GM21447 (cell line): Measurements from ENCODE around the gene ACADM.
"Not testable (repeated sequence)": the region's sequence is repeated elsewhere in the genome, so short reads cannot be mapped to it uniquely, and the experiment has no call there.

Experiments used
- ATAC-seq: cut with Tn5 transposase; IDR thresholded peaks from one replicate; pipeline ENCODE4 v1.9.1; 2021; ENCODE audit not compliant: unreplicated experiment

ACADM gene

DNA sequence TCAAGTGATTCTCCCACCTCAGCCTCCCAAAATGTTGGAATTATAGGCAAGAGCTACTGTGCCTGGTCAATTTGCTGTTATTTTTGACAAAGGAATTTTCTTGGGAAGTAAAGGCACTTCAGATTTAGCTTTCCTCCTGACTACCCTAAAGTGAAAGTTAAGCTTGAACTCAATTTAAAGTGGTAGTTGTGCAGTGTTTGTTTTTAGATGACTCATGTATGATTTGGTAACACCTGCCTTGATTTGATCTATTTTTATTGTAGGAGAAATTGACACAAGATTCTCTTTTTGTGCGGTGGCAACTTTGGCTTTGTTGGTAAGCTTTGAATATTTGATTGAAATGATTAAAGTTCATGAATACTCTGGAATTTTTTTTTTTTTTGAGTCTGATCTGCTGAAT is 66.5 kb downstream of the ACADM start:
- ATAC-seq: no peak

DNA sequence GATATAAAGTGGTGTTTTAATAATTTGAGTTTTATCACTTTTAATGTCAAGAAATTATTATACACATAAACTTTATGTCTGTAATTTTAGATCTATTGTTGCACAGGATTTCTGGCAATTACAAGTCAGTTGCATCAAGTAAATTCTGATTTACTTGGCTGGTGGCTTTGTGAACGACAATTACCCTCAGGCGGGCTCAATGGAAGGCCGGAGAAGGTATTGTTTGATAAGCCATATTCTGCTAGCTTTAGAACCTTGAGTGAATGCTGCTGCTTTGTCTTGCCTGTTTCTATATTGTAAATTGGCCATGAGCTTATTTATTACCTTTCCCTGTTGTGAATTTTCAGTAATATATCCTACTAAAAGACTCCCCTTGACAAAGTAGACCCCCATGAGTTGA is 67.6 kb downstream of the ACADM start:
- no peak for ATAC-seq

DNA sequence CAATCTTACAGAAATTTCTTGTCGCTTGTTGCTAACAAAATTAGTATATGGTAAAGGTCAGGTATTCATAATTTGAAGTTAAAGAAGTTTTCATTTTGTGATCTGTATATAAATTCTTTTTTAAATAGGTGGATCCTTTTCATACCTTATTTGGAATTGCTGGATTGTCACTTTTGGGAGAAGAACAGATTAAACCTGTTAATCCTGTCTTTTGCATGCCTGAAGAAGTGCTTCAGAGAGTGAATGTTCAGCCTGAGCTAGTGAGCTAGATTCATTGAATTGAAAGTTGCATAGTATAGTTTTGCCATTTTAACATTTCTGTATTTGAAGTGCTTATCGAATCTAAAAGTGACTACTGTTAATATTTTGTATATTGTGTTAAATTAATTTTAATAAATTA is 69.9 kb downstream of the ACADM start:
- no peak for ATAC-seq

DNA sequence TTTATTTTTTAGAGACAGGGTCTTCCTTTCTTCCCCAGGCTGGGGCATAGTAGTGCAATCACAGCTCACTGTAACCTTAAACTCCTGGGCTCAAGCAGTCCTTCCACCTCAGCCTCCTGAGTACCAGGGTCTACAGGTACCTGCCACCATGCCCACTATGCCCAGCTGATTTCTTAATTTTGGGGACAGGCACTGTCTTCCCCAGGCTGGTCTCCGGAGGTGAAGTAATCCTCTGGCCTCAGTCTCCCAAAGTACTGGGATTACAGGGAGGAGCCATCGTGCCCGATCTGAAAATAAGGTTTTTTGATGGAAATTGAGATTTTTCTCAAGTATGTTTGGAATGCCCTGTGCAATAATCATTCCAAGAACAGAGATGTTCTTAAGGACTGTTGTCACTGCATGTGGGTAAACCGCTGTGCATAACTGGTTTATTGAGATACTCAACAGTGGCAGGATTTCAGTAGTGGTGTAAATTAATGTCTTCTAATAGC is 71.2 kb downstream of the ACADM start:
- ATAC-seq: no peak

DNA sequence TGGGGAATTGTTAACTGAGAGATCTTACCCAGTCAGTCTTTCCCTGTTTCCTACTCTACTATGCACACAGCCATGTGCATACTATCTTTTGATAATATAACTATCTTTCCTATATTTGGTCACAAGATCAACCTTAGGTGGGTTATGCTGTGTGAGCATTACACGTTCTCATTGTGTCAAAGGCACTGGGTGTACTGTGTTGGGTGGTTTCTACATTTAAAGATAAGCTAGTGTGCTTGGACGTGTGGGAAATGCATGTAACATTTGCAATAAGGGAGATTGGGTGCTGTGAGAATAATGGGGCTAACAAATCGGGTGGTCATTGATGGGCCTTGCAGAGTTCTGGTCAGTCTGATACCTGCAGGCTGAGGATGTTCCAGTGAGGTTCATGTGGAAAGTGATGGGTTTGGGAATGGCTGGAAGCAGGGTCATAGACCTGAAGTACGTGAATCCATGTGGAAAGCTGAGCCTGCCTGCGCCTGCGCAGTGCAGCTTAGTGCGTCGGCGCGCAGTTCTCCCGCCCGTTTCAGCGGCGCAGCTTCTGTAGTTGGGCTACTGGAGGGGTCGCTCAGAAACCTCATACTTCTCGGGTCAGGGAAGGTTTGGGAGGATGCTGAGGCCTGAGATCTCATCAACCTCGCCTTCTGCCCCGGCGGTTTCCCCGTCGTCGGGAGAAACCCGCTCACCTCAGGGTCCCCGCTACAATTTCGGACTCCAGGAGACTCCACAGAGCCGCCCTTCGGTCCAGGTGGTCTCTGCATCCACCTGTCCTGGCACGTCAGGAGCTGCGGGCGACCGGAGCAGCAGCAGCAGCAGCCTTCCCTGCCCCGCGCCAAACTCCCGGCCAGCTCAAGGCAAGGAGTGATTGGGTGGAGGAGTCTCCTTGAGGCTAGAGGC is 72.1 kb downstream of the ACADM start, which contains the start of gene MSH4:
Gene MSH4, plus strand, starts transcription at position 507 of the 897 bp plus-strand sequence. Its CDS starts 104 bp downstream, at position 611.
- no peak for ATAC-seq

DNA sequence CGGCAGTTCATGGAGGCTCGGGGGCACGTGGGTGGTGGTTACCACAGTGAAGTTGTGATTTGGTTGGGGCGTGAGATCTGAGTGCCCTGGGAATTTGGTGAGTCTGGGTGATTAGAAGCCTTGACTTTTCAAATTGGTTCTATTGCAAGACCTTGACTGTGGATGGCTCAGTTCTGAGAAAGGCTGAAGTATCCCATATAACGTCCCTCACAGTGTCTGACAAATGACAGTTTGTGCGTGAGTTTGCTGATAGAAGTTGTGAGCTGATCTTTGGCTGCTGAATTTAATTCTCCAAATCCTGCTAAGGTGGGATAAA is 72.7 kb downstream of the ACADM start:
- no peak for ATAC-seq

DNA sequence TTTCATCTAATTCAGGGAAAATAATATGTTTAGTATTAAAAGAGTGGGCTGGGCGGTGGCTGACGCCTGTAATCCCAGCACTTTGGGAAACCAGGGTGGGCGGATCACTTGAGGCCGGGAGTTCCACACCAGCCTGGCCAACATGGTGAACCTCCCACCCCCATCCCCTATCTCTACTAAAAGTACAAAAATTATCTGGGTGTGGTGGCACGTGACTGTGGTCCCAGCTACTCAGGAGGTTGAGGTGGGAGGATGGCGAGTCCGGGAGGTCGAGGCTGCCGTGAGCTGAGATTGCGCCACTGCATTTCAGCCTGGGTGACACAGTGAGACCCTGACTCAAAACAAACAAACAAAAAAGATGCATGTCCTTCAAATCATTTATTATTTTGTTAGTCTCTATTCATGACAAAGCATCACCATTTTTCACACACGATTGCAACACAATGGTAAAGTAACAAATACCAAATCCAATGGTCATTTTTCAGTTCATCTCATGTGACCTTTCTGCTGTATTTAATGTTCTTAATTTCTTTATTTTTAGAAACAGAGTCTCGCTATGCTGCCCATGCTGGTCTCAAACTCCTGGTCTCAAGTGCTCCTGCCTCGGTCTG is 73.2 kb downstream of the ACADM start:
- no peak for ATAC-seq

DNA sequence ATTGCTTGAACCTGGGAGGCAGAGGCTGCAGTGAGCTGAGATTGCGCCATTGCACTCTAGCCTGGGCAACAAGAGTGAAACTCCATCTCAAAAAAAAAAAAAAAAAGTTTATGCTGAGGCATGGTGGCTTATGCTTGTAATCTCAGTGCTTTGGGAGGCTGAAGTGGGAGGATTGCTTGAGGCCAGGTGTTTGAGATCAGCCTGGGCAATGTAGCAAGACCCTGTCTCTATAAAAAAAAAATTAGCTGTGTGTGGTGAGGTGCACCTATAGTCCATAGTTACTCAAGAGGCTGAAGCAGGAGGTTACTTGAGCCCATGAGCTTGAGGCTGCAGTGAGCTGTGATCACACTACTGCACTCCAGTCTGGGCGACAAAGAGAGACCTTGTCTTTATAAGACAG is 77.0 kb downstream of the ACADM start:
- ATAC-seq: not testable (repeated sequence)

DNA sequence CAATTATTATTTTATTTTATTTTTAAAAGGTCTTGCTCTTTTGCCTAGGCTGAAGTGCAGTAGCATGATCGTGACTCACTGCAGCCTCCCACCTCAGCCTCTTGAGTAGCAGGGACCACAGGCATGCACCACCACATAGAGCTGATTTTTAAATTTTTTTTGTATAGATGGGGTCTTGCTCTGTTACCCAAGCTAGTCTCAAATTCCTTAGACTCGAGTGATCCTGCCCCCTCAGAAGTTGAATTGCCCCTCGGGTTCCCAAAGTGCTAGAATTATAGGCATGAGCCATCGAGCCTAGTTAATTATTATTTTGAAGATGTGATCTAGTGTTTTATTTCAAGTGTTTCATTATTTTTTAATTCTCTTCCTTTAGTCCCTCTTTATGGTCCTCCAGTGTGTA is 84.4 kb downstream of the ACADM start:
- no peak for ATAC-seq

DNA sequence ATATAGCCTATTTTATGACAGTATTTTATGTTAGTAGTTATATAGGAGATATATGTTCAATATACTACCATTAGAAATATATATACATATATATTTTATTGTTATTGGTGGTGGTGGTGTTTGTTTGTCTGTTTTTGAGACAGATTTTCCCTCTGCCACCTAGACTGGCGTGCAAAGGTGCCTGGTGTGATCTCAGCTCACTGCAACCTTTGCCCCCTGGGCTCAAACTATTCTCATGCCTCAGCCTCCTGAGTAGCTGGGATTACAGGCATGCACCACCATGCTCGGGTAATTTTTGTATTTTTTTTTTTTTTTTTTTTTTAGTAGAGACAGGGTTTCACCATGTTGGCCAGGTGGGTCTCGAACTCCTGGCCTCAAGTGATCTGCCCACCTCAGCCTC is 85.6 kb downstream of the ACADM start:
- not testable (repeated sequence) for ATAC-seq

DNA sequence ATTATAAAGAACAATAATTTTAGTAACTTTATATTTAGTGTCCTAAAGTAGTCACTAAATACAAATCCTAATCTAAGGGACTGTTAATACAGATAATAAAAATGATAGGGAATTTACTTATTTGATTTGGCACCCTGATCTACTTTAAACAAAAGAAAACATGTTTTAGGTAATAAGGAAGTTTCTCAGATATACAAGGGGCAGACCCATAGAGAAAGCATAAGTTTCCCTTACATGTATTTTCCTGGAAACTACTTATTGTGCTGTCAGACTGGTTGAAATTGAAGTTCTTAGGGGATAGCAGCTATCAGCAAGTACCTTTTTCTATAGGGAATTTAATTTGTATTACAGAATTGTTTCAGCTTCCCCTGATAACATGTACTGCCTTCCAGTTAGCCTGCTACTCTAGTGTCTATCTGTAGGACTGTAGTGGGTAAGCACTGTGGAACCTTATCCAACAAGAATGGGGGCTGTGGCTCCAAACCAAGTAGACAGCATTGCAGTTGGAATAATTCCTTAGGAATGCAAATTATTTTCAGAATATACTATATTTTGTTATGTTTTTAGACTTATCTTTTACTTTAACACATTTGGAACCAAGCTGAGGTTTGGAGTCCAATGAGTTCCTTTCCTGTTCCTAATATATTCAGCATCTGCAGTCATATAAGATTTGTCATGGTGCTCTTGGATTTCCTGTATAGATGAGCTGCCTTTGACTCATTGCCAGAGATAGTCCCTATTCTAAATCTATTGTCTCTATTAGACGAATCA is 86.9 kb downstream of the ACADM start:
- no peak for ATAC-seq

DNA sequence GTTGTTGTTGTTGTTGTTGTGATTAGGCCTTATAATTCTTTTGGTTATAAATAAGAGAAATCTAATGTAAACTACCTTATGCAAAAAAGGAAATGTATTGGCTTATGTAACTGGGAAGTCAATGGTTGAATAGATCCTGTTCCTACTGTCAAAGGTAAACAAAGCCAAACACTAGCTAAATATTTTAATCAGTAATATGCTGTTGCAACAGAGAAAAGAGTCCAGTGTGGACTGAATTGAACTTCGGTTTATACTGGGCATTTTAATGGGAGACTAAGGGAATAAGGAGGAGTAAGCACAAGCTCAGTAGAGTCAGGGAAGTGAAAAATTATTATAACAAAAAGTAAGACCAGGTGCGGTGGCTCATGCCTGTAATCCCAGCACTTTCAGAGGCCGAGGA is 87.6 kb downstream of the ACADM start:
- no peak for ATAC-seq
